Mucosa of descending colon (tissue), 3 donors: ENCODE data around the gene TMEM250. TPM values are rescaled to one million over a fixed set of nuclear protein-coding genes. Genes with fewer than 3 reads are reported as not detected.
A peak's percentile ranks its signal among the peaks of the same experiment; 100 is the strongest.

Experiments
- ATAC-seq: fragments of 200-7000 bp; cut with Tn5 transposase; one replicate; pipeline ENCODE4 v1.9.1; 2020; ENCODE audit warnings: mild to moderate bottlenecking, moderate library complexity
- DNase-seq, 3 donors: peaks; one replicate each; pipeline ENCODE4 v3.0.0-alpha.2; 2020
- H3K36me3 ChIP-seq: fragments of 200-600 bp; one replicate; pipeline ENCODE4 v1.8.0; 2021; ENCODE audit warnings: low read depth, mild to moderate bottlenecking
- H3K4me1 ChIP-seq: fragments of 200-600 bp; one replicate; pipeline ENCODE4 v1.8.0; 2021; ENCODE audit warnings: low read depth, mild to moderate bottlenecking
- H3K4me3 ChIP-seq: fragments of 200-600 bp; one replicate; pipeline ENCODE4 v1.8.0; 2021; ENCODE audit warnings: mild to moderate bottlenecking
- H3K9me3 ChIP-seq: fragments of 200-600 bp; one replicate; pipeline ENCODE4 v1.8.0; 2021; ENCODE audit warnings: mild to moderate bottlenecking
- CTCF ChIP-seq: fragments of 200-600 bp; IDR thresholded peaks from one replicate; pipeline ENCODE4 v1.8.0; 2022; ENCODE audit warnings: antibody characterized with exemption, mild to moderate bottlenecking
- intact Hi-C, 2 donors: fragments of 100-400 bp; cut with DNase I in 1 of 2; cut with micrococcal nuclease in 1 of 2; formaldehyde crosslinking; loops; one replicate each; pipeline versions ENCODE4 v1.11.0 to v1.11.1; 2022; cut with DNase I, micrococcal nuclease
- total RNA-seq, 3 donors: library from RNA; stranded (reverse); fragmentation: NEBNext Ultra II Directional in 2 of 3; extraction: Animal tissue kit (Norgen Biotek cat#: 25700) in 2 of 3; gene quantifications; one replicate each; pipeline versions ENCODE4 v1.2.1 to v1.2.4, GENCODE V29; 2021 to 2023
- donor health status: DM: no; HTN: no; CAD: no; lungs with moderate emphysema.
- donor health status: DM: no; HTN: no; CAD: no.
- donor health status: DM: no; HTN: yes; CAD: no.

The TMEM250 gene
- total RNA-seq, 3 donors from 2014 or later: 47.4 to 54.1 (median 52.0) TPM

- no peak for DNase-seq
- intact Hi-C loops: no loop called here
- TF ChIP-seq CTCF: no peak
- ATAC-seq: peak; percentile 8
- H3K4me3 ChIP-seq: no peak overlapping the region
- H3K4me1 ChIP-seq: peaks cover 4% of the 10 kb centered on the region
- H3K36me3 ChIP-seq: no peaks in the 10 kb centered on the region
- H3K9me3 ChIP-seq: no peaks in the 10 kb centered on the region
Measured at GRCh38 chr9:136131629-136132511, 13.2 kb upstream of the TMEM250 start.

GRCh38 chr9:136129176-136129575 lies 10.5 kb upstream of the TMEM250 start:
- H3K36me3 ChIP-seq: no peaks in the 10 kb centered on the region
- no peak for ATAC-seq
- no peaks in the 10 kb centered on the region for H3K9me3 ChIP-seq
- DNase-seq: no peak
- peaks cover 4% of the 10 kb centered on the region for H3K4me1 ChIP-seq
- no peak for TF ChIP-seq CTCF
- H3K4me3 ChIP-seq: no peak overlapping the region
- intact Hi-C loops: loop anchor here in 1 of 2 donors (10.0 kb wide), 1 partner anchor 264 kb away; no protein-coding TSS in a partner anchor

- no peaks in the 10 kb centered on the region for H3K9me3 ChIP-seq
- DNase-seq (no peak), ATAC-seq (no peak)
- no peaks in the 10 kb centered on the region for H3K36me3 ChIP-seq
- no peak for TF ChIP-seq CTCF
- no peak overlapping the region for H3K4me3 ChIP-seq
- H3K4me1 ChIP-seq: peaks cover 3% of the 10 kb centered on the region
- intact Hi-C loops: loop anchor here in 1 of 2 donors (10.0 kb wide), 1 partner anchor 264 kb away; no protein-coding TSS in a partner anchor
Measured at GRCh38 chr9:136128436-136128835, 9.8 kb upstream of the TMEM250 start.

GRCh38 chr9:136127313-136127712 lies 8.6 kb upstream of the TMEM250 start:
- no peak for TF ChIP-seq CTCF
- H3K4me3 ChIP-seq: no peak overlapping the region
- H3K36me3 ChIP-seq: no peaks in the 10 kb centered on the region
- ATAC-seq (no peak), DNase-seq (no peak)
- intact Hi-C loops: loop anchor here in 1 of 2 donors (10.0 kb wide), 1 partner anchor 263 kb away; no protein-coding TSS in a partner anchor
- peaks cover 5% of the 10 kb centered on the region for H3K4me1 ChIP-seq
- H3K9me3 ChIP-seq: no peaks in the 10 kb centered on the region

- Histone ChIP-seq H3K4me3 (no peak overlapping the region), H3K36me3 (no peaks in the 10 kb centered on the region), H3K9me3 (no peaks in the 10 kb centered on the region), H3K4me1 (peaks cover 10% of the 10 kb centered on the region)
- ATAC-seq (no peak), DNase-seq (no peak)
- no peak for TF ChIP-seq CTCF
- intact Hi-C loops: loop anchor here in 1 of 2 donors (10.0 kb wide), 1 partner anchor 260 kb away; no protein-coding TSS in a partner anchor
Measured at GRCh38 chr9:136124976-136125692, 6.5 kb upstream of the TMEM250 start.
